HEK293 (cell line): Measurements from ENCODE around the gene PGGT1B.
A peak's percentile ranks its signal among the peaks of the same experiment; 100 is the strongest.

Experiments used
- CTCF ChIA-PET: fragments of 350-600 bp; formaldehyde crosslinking; extraction: SDS; loops from one replicate; lab custom pipeline; 2021; ENCODE audit warnings: antibody characterized with exemption; lab: Yijun Ruan, JAX
- POLR2A ChIA-PET: fragments of 300-600 bp; formaldehyde crosslinking; extraction: SDS; loops from one replicate; lab custom pipeline; 2020; ENCODE audit warnings: antibody characterized with exemption, inconsistent platforms; lab: Yijun Ruan, JAX
- H3K27ac ChIP-seq: fragments of 200-500 bp; sonication (Bioruptor generic); 2 replicates; pipeline ENCODE4 v1.5.1; 2014; ENCODE audit warnings: low read depth, low read length, control low read depth, inconsistent platforms; ENCODE audit errors: extremely low read depth
- H3K36me3 ChIP-seq, 2 experiments: fragments of 200-500 bp in 1 of 2; sonication (Bioruptor generic) in 1 of 2; 1 replicate in 1 of 2; 2 replicates in 1 of 2; pipeline ENCODE4 v1.5.1; 2014 to 2017; ENCODE audit warnings: inconsistent platforms in 2 of 2, low read length in 2 of 2; ENCODE audit not compliant: control insufficient read depth in 2 of 2, insufficient read depth in 1 of 2
- H3K4me1 ChIP-seq: fragments of 200-500 bp; sonication (Bioruptor generic); 2 replicates; pipeline ENCODE4 v1.5.1; 2014; ENCODE audit warnings: mild to moderate bottlenecking, low read length, inconsistent platforms; ENCODE audit not compliant: control insufficient read depth, insufficient read depth
- H3K4me3 ChIP-seq: 2 replicates; pipeline ENCODE4 v1.5.1; 2011; ENCODE audit warnings: low read depth, mild to moderate bottlenecking, control low read depth, low read length, moderate library complexity
- H3K9me3 ChIP-seq: fragments of 200-500 bp; sonication (Bioruptor generic); 2 replicates; pipeline ENCODE4 v1.5.1; 2014; ENCODE audit warnings: low read depth, low read length, inconsistent platforms; ENCODE audit not compliant: control insufficient read depth, insufficient read depth
- IKZF3 ChIP-seq: fragments of 450-650 bp; IDR thresholded peaks from 2 replicates; pipeline ENCODE4 v1.5.0; 2018; ENCODE audit warnings: missing biosample characterization, mild to moderate bottlenecking, missing genetic modification characterization, moderate library complexity
- KLF1 ChIP-seq: fragments of 450-650 bp; formaldehyde crosslinking; IDR thresholded peaks from 2 replicates; pipeline ENCODE4 v1.5.1; 2016; ENCODE audit warnings: missing biosample characterization, missing genetic modification characterization
- PBX3 ChIP-seq: sonication (generic); formaldehyde crosslinking; IDR thresholded peaks from 2 replicates; pipeline ENCODE4 v1.8.1; 2022; ENCODE audit warnings: mild to moderate bottlenecking, moderate library complexity, missing genetic modification reagents
- RBAK ChIP-seq: fragments of 450-650 bp; formaldehyde crosslinking; IDR thresholded peaks from 2 replicates; pipeline ENCODE4 v1.5.1; 2016; ENCODE audit warnings: missing biosample characterization, missing genetic modification characterization
- YY1 ChIP-seq: fragments of 450-650 bp; formaldehyde crosslinking; IDR thresholded peaks from 2 replicates; pipeline ENCODE4 v1.5.1; 2018; ENCODE audit warnings: missing biosample characterization, missing genetic modification characterization
- ZBTB1 ChIP-seq: fragments of 450-650 bp; formaldehyde crosslinking; IDR thresholded peaks from 2 replicates; pipeline ENCODE4 v1.5.1; 2016; ENCODE audit warnings: missing biosample characterization, missing genetic modification characterization
- ZBTB20 ChIP-seq: fragments of 450-650 bp; formaldehyde crosslinking; IDR thresholded peaks from 2 replicates; pipeline ENCODE4 v1.5.1; 2016; ENCODE audit warnings: missing biosample characterization, missing genetic modification characterization
- ZNF133 ChIP-seq: fragments of 450-650 bp; formaldehyde crosslinking; IDR thresholded peaks from 2 replicates; pipeline ENCODE4 v1.5.1; 2016; ENCODE audit warnings: missing biosample characterization, missing genetic modification characterization
- ZNF175 ChIP-seq: fragments of 450-650 bp; formaldehyde crosslinking; IDR thresholded peaks from 2 replicates; pipeline ENCODE4 v1.5.1; 2016; ENCODE audit warnings: missing biosample characterization, missing genetic modification characterization
- ZNF19 ChIP-seq: fragments of 450-650 bp; formaldehyde crosslinking; IDR thresholded peaks from 2 replicates; pipeline ENCODE4; 2016; ENCODE audit warnings: missing biosample characterization, missing genetic modification characterization, low read depth
- ZNF2 ChIP-seq: fragments of 450-650 bp; formaldehyde crosslinking; IDR thresholded peaks from 2 replicates; pipeline ENCODE4 v1.5.1; 2016; ENCODE audit warnings: missing biosample characterization, missing genetic modification characterization
- ZNF214 ChIP-seq: fragments of 450-650 bp; formaldehyde crosslinking; IDR thresholded peaks from 2 replicates; pipeline ENCODE4 v1.5.1; 2017; ENCODE audit warnings: missing biosample characterization, mild to moderate bottlenecking, missing genetic modification characterization, borderline replicate concordance
- ZNF223 ChIP-seq: fragments of 450-650 bp; formaldehyde crosslinking; IDR thresholded peaks from 2 replicates; pipeline ENCODE4 v1.5.1; 2016; ENCODE audit warnings: missing biosample characterization, missing genetic modification characterization
- ZNF239 ChIP-seq: fragments of 450-650 bp; formaldehyde crosslinking; IDR thresholded peaks from 2 replicates; pipeline ENCODE4 v1.5.1; 2016; ENCODE audit warnings: missing biosample characterization, missing genetic modification characterization
- ZNF398 ChIP-seq: fragments of 450-650 bp; formaldehyde crosslinking; IDR thresholded peaks from 2 replicates; pipeline ENCODE4 v1.5.1; 2017; ENCODE audit warnings: missing biosample characterization, missing genetic modification characterization
- ZNF449 ChIP-seq: fragments of 450-650 bp; formaldehyde crosslinking; IDR thresholded peaks from 2 replicates; pipeline ENCODE4 v1.5.1; 2017; ENCODE audit warnings: missing biosample characterization, mild to moderate bottlenecking, missing genetic modification characterization, moderate library complexity
- ZNF510 ChIP-seq: fragments of 450-650 bp; formaldehyde crosslinking; IDR thresholded peaks from 2 replicates; pipeline ENCODE4 v1.5.1; 2018; ENCODE audit warnings: mild to moderate bottlenecking, missing genetic modification characterization, missing biosample characterization; ENCODE audit not compliant: insufficient replicate concordance
- ZNF514 ChIP-seq: fragments of 450-650 bp; formaldehyde crosslinking; IDR thresholded peaks from 2 replicates; pipeline ENCODE4 v1.5.1; 2016; ENCODE audit warnings: missing biosample characterization, missing genetic modification characterization
- ZNF571 ChIP-seq: fragments of 450-650 bp; formaldehyde crosslinking; IDR thresholded peaks from 2 replicates; pipeline ENCODE4 v1.5.0; 2017; ENCODE audit warnings: missing biosample characterization, missing genetic modification characterization
- ZNF580 ChIP-seq: fragments of 450-650 bp; formaldehyde crosslinking; IDR thresholded peaks from 2 replicates; pipeline ENCODE4 v1.5.1; 2016; ENCODE audit warnings: missing biosample characterization, missing genetic modification characterization
- ZNF623 ChIP-seq: fragments of 450-650 bp; formaldehyde crosslinking; IDR thresholded peaks from 2 replicates; pipeline ENCODE4 v1.5.1; 2016; ENCODE audit warnings: missing biosample characterization, missing genetic modification characterization
- ZNF747 ChIP-seq: fragments of 450-650 bp; formaldehyde crosslinking; IDR thresholded peaks from 2 replicates; pipeline ENCODE4 v1.5.1; 2016; ENCODE audit warnings: missing biosample characterization, missing genetic modification characterization
- ZNF792 ChIP-seq: fragments of 450-650 bp; formaldehyde crosslinking; IDR thresholded peaks from 2 replicates; pipeline ENCODE4 v1.5.1; 2016; ENCODE audit warnings: missing biosample characterization, missing genetic modification characterization
- ZNF830 ChIP-seq: fragments of 450-650 bp; IDR thresholded peaks from 2 replicates; pipeline ENCODE4 v1.5.0; 2018; ENCODE audit warnings: missing biosample characterization, missing genetic modification characterization, low read depth, mild to moderate bottlenecking, moderate library complexity

PGGT1B gene

GRCh38 chr5:115295777-115296123 is 33.1 kb upstream of the PGGT1B start:
- H3K4me3 ChIP-seq, result peak overlapping the region; percentile 83
- TF ChIP-seq ZBTB1 (tag by site-specific recombination) (no peak), RBAK (tag by site-specific recombination) (no peak), ZNF830 (tag by site-specific recombination) (no peak), YY1 (no peak), ZNF239 (tag by site-specific recombination) (no peak), ZNF747 (tag by site-specific recombination) (no peak), ZNF514 (tag by site-specific recombination) (no peak), ZBTB20 (no peak), ZNF133 (tag by site-specific recombination) (no peak), IKZF3 (tag by site-specific recombination) (no peak), ZNF792 (tag by site-specific recombination) (no peak), ZNF2 (tag by site-specific recombination) (no peak), KLF1 (tag by site-specific recombination) (no peak)
- TF ChIP-seq, all 188 proteins: peak for 0
- Histone ChIP-seq H3K36me3 (no peaks in the 10 kb centered on the region), H3K27ac (peak overlapping the region; percentile 65; the same call in 1 of the 2 replicates), H3K4me1 (no peaks in the 10 kb centered on the region), H3K9me3 (no peaks in the 10 kb centered on the region)
- POLR2A ChIA-PET, result interaction anchor here (0.7 to 2.0 kb wide), 8 partner anchors 9 to 276 kb away, joined by 3 to 8 read pairs (median 5); partner anchors contain the start of genes FEM1C and TRIM36
- CTCF ChIA-PET, result interaction anchor here (0.7 to 3.6 kb wide), 3 partner anchors 14 to 203 kb away, joined by 3 to 13 read pairs (median 3); no protein-coding TSS in a partner anchor

GRCh38 chr5:115291397-115291796 is 28.7 kb upstream of the PGGT1B start:
- H3K9me3 ChIP-seq, result no peaks in the 10 kb centered on the region
- TF ChIP-seq IKZF3 (tag by site-specific recombination) (no peak), ZNF623 (tag by site-specific recombination) (no peak), ZNF214 (no peak), ZNF449 (no peak), ZNF398 (tag by site-specific recombination) (no peak), ZNF19 (no peak), ZNF175 (tag by site-specific recombination) (no peak), ZNF510 (tag by site-specific recombination) (no peak), ZNF580 (tag by site-specific recombination) (no peak), ZNF223 (tag by site-specific recombination) (no peak), PBX3 (CRISPR knock-in tag) (no peak), ZNF571 (tag by site-specific recombination) (no peak)
- TF ChIP-seq, all 188 proteins: peak for 0
- Histone ChIP-seq H3K36me3 (no peaks in the 10 kb centered on the region), H3K4me1 (no peaks in the 10 kb centered on the region), H3K27ac (no peak overlapping the region), H3K4me3 (no peak overlapping the region)
- CTCF ChIA-PET, result interaction anchor here (1.5 kb wide), 1 partner anchor 18 kb away, joined by 5 read pairs; no protein-coding TSS in a partner anchor
- POLR2A ChIA-PET, result no interaction called here
